CD14-positive monocyte (primary cell): ENCODE data around the gene VTI1A. TPM values are rescaled to one million over a fixed set of nuclear protein-coding genes. Genes with fewer than 3 reads are reported as not detected.

ENCODE experiments used
- DNase-seq, 3 donors: peaks; one replicate each; pipeline ENCODE4 v3.0.0-alpha.2; 2011 to 2022
- H2AFZ ChIP-seq: 2 replicates; pipeline ENCODE4 v1.6.0; 2012; ENCODE audit warnings: mild to moderate bottlenecking, low read depth, low read length, inconsistent platforms; ENCODE audit not compliant: insufficient read depth, poor library complexity, severe bottlenecking
- H3K27ac ChIP-seq, 2 donors: 1 replicate in 1 of 2; 2 replicates in 1 of 2; pipeline ENCODE4 v1.5.1; 2012 to 2013; ENCODE audit warnings: low read length in 2 of 2, control low read depth in 1 of 2, inconsistent platforms in 1 of 2, low read depth in 1 of 2, mild to moderate bottlenecking in 1 of 2
- H3K27me3 ChIP-seq, 2 donors: one replicate each; pipeline versions ENCODE4 v1.6.0 to v1.6.1; 2011 to 2013; ENCODE audit warnings: low read length in 2 of 2; ENCODE audit not compliant: control insufficient read depth in 2 of 2, insufficient read depth in 2 of 2
- H3K36me3 ChIP-seq, 2 donors: replicated peaks in 1 of 2; 1 replicate in 1 of 2; 2 replicates in 1 of 2; pipeline versions ENCODE4 v1.5.1 to v1.6.1; 2012 to 2013; ENCODE audit warnings: low read length in 2 of 2, control low read depth in 1 of 2, inconsistent platforms in 1 of 2, mild to moderate bottlenecking in 1 of 2; ENCODE audit not compliant: insufficient read depth in 2 of 2, control insufficient read depth in 1 of 2
- H3K4me1 ChIP-seq, 2 donors: 1 replicate in 1 of 2; 2 replicates in 1 of 2; pipeline versions ENCODE4 v1.5.1 to v1.6.1; 2012 to 2013; ENCODE audit warnings: low read length in 2 of 2, control low read depth in 1 of 2, inconsistent platforms in 1 of 2, mild to moderate bottlenecking in 1 of 2, moderate library complexity in 1 of 2; ENCODE audit not compliant: insufficient read depth in 2 of 2, control insufficient read depth in 1 of 2
- H3K4me2 ChIP-seq: replicated peaks from 2 replicates; pipeline ENCODE3; 2012; ENCODE audit warnings: low read length, moderate library complexity, mild to moderate bottlenecking; ENCODE audit not compliant: poor library complexity, severe bottlenecking; ENCODE audit errors: extremely low read depth
- H3K4me3 ChIP-seq, 3 experiments: fragments of 200-600 bp in 1 of 3; sonication (generic) in 1 of 3; replicated peaks in 1 of 3; 1 replicate in 2 of 3; 2 replicates in 1 of 3; pipeline ENCODE4 v1.5.1; 2011 to 2013; ENCODE audit warnings: low read length in 3 of 3, mild to moderate bottlenecking in 3 of 3, control low read depth in 2 of 3, low read depth in 2 of 3, inconsistent platforms in 1 of 3, moderate library complexity in 1 of 3
- H3K79me2 ChIP-seq: 2 replicates; pipeline ENCODE4 v1.6.0; 2012; ENCODE audit warnings: mild to moderate bottlenecking, control low read depth, inconsistent platforms, low read length, moderate library complexity; ENCODE audit not compliant: insufficient read depth
- H3K9ac ChIP-seq: 2 replicates; pipeline ENCODE4 v1.6.0; 2017; ENCODE audit warnings: low read length, mild to moderate bottlenecking; ENCODE audit not compliant: insufficient read depth, poor library complexity, severe bottlenecking
- H3K9me3 ChIP-seq, 2 donors: replicated peaks in 1 of 2; 1 replicate in 1 of 2; 2 replicates in 1 of 2; pipeline versions ENCODE4 v1.5.1 to v1.6.1; 2012 to 2013; ENCODE audit warnings: low read length in 2 of 2, control low read depth in 1 of 2; ENCODE audit not compliant: control insufficient read depth in 1 of 2, insufficient read depth in 1 of 2
- H4K20me1 ChIP-seq: 2 replicates; pipeline ENCODE4 v1.6.0; 2012; ENCODE audit warnings: mild to moderate bottlenecking, low read length, control low read depth, moderate library complexity; ENCODE audit not compliant: insufficient read depth
- H3K27ac Mint-ChIP-seq, 7 donors: one replicate each; pipeline ENCODE4 v1.8.0; 2020; ENCODE audit warnings: mild to moderate bottlenecking in 7 of 7, mixed read lengths in 7 of 7, moderate library complexity in 6 of 7, inconsistent platforms in 2 of 7
- H3K27me3 Mint-ChIP-seq, 3 donors: one replicate each; pipeline ENCODE4 v1.8.0; 2021 to 2022; ENCODE audit warnings: low read depth in 3 of 3, mild to moderate bottlenecking in 3 of 3, mixed read lengths in 3 of 3, moderate library complexity in 3 of 3, inconsistent platforms in 1 of 3
- H3K36me3 Mint-ChIP-seq, 2 donors: one replicate each; pipeline ENCODE4 v1.8.0; 2020; ENCODE audit warnings: mixed read lengths in 2 of 2, inconsistent platforms in 1 of 2, mild to moderate bottlenecking in 1 of 2
- H3K4me1 Mint-ChIP-seq: one replicate; pipeline ENCODE4 v1.8.0; 2020; ENCODE audit warnings: mild to moderate bottlenecking, mixed read lengths
- H3K4me3 Mint-ChIP-seq, 2 donors: one replicate each; pipeline ENCODE4 v1.8.0; 2020; ENCODE audit warnings: mild to moderate bottlenecking in 2 of 2, mixed read lengths in 2 of 2, moderate library complexity in 1 of 2
- H3K9me3 Mint-ChIP-seq, 7 donors: one replicate each; pipeline ENCODE4 v1.8.0; 2020 to 2022; ENCODE audit warnings: mixed read lengths in 7 of 7, mild to moderate bottlenecking in 6 of 7, moderate library complexity in 6 of 7, inconsistent platforms in 2 of 7
- WGBS: methylation state at CpG from one replicate; pipeline ENCODE4 v1.1.5; 2013; ENCODE audit warnings: missing lambda C conversion rate; ENCODE audit not compliant: insufficient coverage; 5-methylcytosine and 5-hydroxymethylcytosine counted together
- intact Hi-C, 2 donors: fragments of 100-400 bp; cut with micrococcal nuclease; formaldehyde crosslinking; loops; one replicate each; pipeline versions ENCODE4 v1.15.0 to v1.15.1; 2023
- polyA plus RNA-seq, 3 donors: library from polyadenylated mRNA; depleted of rRNA in 1 of 3; unstranded in 2 of 3; stranded (reverse) in 1 of 3; fragments of 300-500 nt in 2 of 3; fragments of >200 nt in 1 of 3; fragmentation: Illumina TruSeq in 2 of 3; gene quantifications; 1 replicate in 2 of 3; 2 replicates in 1 of 3; pipeline ENCODE4 v1.2.3, GENCODE V29; 2012 to 2021
- TF ChIP-seq, protein P1 (sequence below): fragments of 200-600 bp; IDR thresholded peaks from one replicate; pipeline ENCODE4 v1.8.0; 2022; ENCODE audit warnings: antibody characterized with exemption, mild to moderate bottlenecking

Gene VTI1A
- polyA plus RNA-seq, 3 donors, result 23.6 to 25.4 (median 24.1) TPM

DNA sequence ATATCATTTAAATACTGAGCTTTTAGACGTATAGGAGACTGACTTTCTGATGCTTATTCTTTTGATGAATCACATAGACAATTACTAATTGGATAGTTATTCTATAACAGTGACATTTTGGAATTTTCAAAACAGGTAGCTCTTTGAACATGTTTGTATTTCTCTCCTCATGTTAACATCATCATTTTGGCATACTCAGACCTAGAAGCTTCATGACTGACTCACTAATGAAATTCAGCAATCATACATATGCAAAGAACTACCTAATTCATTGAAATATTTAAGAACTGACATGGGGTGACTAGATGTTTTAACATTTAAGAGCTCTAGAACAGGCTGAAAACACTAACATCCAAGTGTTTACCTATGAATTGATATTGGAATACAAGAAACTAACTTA lies 192.3 kb downstream of the VTI1A start:
- intact Hi-C loops, result no loop called here

DNA sequence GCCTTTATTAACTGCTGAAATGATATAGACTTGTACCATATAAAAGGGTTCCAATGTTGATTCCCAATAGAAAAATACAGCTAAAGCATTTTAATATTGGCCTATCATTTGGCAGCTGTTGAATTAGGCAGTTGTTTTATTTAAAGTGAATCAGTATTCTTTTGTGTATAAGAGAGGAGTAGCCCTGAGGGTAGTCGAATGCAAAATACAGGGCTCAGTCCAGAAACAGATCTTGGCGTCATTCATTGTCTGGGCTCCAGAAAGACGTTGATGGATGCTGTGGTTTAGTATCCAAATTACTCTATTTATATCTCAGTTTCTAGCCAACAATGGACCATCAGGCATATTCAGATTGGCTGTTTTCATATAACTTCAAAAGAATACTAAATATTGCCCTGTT lies 193.6 kb downstream of the VTI1A start:
- H3K9me3 ChIP-seq, result no peaks in the 10 kb centered on the region
- H3K79me2 ChIP-seq, result no peaks in the 10 kb centered on the region
- H3K4me1 ChIP-seq, result no peaks in the 10 kb centered on the region
- H3K27me3 Mint-ChIP-seq, result no peaks in the 10 kb centered on the region
- no peak overlapping the region for H3K4me2 ChIP-seq
- peaks cover 5% of the 10 kb centered on the region for H3K4me1 Mint-ChIP-seq
- H3K27ac Mint-ChIP-seq, result no peak overlapping the region
- no peaks in the 10 kb centered on the region for H4K20me1 ChIP-seq
- H3K9me3 Mint-ChIP-seq, result no peaks in the 10 kb centered on the region
- H3K27ac ChIP-seq, result no peak overlapping the region
- no peak overlapping the region for H3K9ac ChIP-seq
- H3K36me3 Mint-ChIP-seq, result peaks cover 2 to 5% of the 10 kb centered on the region in 2 donors
- no peak overlapping the region for H3K4me3 Mint-ChIP-seq
- 100% methylated on average over 1 of the region's 3 CpGs for WGBS
- H3K4me3 ChIP-seq, result no peak overlapping the region
- no peak for DNase-seq
- no peaks in the 10 kb centered on the region for H3K36me3 ChIP-seq
- no peak overlapping the region for H2AFZ ChIP-seq
- TF ChIP-seq, protein P1, sequence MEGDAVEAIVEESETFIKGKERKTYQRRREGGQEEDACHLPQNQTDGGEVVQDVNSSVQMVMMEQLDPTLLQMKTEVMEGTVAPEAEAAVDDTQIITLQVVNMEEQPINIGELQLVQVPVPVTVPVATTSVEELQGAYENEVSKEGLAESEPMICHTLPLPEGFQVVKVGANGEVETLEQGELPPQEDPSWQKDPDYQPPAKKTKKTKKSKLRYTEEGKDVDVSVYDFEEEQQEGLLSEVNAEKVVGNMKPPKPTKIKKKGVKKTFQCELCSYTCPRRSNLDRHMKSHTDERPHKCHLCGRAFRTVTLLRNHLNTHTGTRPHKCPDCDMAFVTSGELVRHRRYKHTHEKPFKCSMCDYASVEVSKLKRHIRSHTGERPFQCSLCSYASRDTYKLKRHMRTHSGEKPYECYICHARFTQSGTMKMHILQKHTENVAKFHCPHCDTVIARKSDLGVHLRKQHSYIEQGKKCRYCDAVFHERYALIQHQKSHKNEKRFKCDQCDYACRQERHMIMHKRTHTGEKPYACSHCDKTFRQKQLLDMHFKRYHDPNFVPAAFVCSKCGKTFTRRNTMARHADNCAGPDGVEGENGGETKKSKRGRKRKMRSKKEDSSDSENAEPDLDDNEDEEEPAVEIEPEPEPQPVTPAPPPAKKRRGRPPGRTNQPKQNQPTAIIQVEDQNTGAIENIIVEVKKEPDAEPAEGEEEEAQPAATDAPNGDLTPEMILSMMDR, result no peak
- H3K27me3 ChIP-seq, result no peaks in the 10 kb centered on the region
- intact Hi-C loops, result no loop called here

More for the DNA sequence above, 192.3 kb downstream of the VTI1A start:
- Mint-ChIP-seq H3K36me3 (peaks cover 2 to 5% of the 10 kb centered on the region in 2 donors), H3K27me3 (no peaks in the 10 kb centered on the region), H3K27ac (no peak overlapping the region), H3K9me3 (no peaks in the 10 kb centered on the region), H3K4me3 (no peak overlapping the region), H3K4me1 (no peaks in the 10 kb centered on the region)
- no peaks in the 10 kb centered on the region for H3K4me1 ChIP-seq
- H3K27ac ChIP-seq, result no peak overlapping the region
- no peak overlapping the region for H3K9ac ChIP-seq
- H3K27me3 ChIP-seq, result no peaks in the 10 kb centered on the region
- no CpG with 5 or more reads among the region's 1 CpG for WGBS
- H3K4me2 ChIP-seq, result no peak overlapping the region
- no peak overlapping the region for H3K4me3 ChIP-seq
- H2AFZ ChIP-seq, result no peak overlapping the region
- DNase-seq, result no peak
- no peaks in the 10 kb centered on the region for H3K9me3 ChIP-seq
- TF ChIP-seq, protein P1, result no peak
- H4K20me1 ChIP-seq, result no peaks in the 10 kb centered on the region
- no peaks in the 10 kb centered on the region for H3K79me2 ChIP-seq
- H3K36me3 ChIP-seq, result no peaks in the 10 kb centered on the region
